ENCODE data around the gene POLR2A. TPM values are rescaled to one million over a fixed set of nuclear protein-coding genes. Genes with fewer than 3 reads are reported as not detected.
A peak's percentile ranks its signal among the peaks of the same experiment; 100 is the strongest.

Gene POLR2A
- total and polyA plus RNA-seq, 2 of the 13 experiments (the other 11 are each of a cell fraction or from before 2014, with no cell fraction given): 17.8 to 18.3 TPM

DNA sequence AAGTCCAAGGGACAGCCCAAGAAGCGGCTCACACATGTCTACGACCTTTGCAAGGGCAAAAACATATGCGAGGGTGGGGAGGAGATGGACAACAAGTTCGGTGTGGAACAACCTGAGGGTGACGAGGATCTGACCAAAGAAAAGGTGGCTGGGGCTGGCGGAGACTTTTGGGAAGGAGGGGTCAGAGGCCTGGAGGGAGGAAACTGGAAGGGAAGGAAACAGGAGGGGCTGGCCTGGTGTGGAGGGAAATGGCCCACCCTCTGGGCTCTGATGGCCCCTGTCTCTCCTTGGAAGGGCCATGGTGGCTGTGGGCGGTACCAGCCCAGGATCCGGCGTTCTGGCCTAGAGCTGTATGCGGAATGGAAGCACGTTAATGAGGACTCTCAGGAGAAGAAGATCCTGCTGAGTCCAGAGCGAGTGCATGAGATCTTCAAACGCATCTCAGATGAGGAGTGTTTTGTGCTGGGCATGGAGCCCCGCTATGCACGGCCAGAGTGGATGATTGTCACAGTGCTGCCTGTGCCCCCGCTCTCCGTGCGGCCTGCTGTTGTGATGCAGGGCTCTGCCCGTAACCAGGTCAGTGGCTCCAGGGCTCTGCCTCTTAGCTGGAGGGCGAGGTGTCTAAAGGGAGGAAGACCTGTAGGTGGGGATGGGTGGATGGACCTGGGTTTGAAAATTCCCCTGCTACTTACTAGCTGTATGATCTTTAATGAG, 12.5 kb downstream of the POLR2A start:
- Histone ChIP-seq H4K20me1 (ENCODE audit: insufficient read depth, low read length) (peaks cover 32% of the 10 kb centered on the region; the same call in 1 of the 2 replicates), H3K9me3 (ENCODE audit: low read length) (no peaks in the 10 kb centered on the region), H3K4me2 (ENCODE audit: low read depth, low read length) (no peak overlapping the region), H3K36me3 (replicated peaks in 1 of 2; ENCODE audit: control insufficient read depth in 1 of 2, insufficient read depth in 2 of 2, low read length in 2 of 2) (peaks cover 47 to 72% of the 10 kb centered on the region in 2 experiments), H3K27me3 (ENCODE audit: control insufficient read depth in 1 of 2, insufficient read depth in 2 of 2, low read length in 2 of 2) (no peaks in the 10 kb centered on the region), H3K27ac (ENCODE audit: extremely low read length, insufficient read depth, low read length) (no peak overlapping the region), H3K4me1 (ENCODE audit: insufficient read depth, low read length) (peaks cover 13% of the 10 kb centered on the region), H3K79me2 (ENCODE audit: insufficient read depth, low read length) (peaks cover 40% of the 10 kb centered on the region), H2AFZ (ENCODE audit: low read length) (no peak overlapping the region), H3K4me3 (replicated peaks in 1 of 3; ENCODE audit: insufficient read depth in 1 of 3, low read depth in 2 of 3, low read length in 3 of 3) (no peak overlapping the region), H3K9ac (ENCODE audit: insufficient read depth, low read depth, low read length) (no peak overlapping the region)
- in situ Hi-C loops (cut with HindIII; ENCODE audit: extremely low pct_ligation_motif_present, low pct_unique_long_range_greater_than_20kb) (no loop called here), intact Hi-C loops (cut with micrococcal nuclease; ENCODE audit: unreplicated experiment) (no loop called here)
- no peak for DNase-seq (ENCODE audit: low spot score)
- ChIA-PET POLR2A (interaction anchor here (0.6 to 3.2 kb wide), 2 partner anchors 12 to 93 kb away, joined by 4 to 12 read pairs; partner anchors contain the start of genes POLR2A and TMEM256), CTCF (ENCODE audit: low intra/inter-chr PET ratio, low total read pairs) (no interaction called here)
- no peak for TF ChIP-seq PPARG (CRISPR knock-in tag; conservative IDR thresholded peaks at IDR 0.05)
- TF ChIP-seq, protein P1, sequence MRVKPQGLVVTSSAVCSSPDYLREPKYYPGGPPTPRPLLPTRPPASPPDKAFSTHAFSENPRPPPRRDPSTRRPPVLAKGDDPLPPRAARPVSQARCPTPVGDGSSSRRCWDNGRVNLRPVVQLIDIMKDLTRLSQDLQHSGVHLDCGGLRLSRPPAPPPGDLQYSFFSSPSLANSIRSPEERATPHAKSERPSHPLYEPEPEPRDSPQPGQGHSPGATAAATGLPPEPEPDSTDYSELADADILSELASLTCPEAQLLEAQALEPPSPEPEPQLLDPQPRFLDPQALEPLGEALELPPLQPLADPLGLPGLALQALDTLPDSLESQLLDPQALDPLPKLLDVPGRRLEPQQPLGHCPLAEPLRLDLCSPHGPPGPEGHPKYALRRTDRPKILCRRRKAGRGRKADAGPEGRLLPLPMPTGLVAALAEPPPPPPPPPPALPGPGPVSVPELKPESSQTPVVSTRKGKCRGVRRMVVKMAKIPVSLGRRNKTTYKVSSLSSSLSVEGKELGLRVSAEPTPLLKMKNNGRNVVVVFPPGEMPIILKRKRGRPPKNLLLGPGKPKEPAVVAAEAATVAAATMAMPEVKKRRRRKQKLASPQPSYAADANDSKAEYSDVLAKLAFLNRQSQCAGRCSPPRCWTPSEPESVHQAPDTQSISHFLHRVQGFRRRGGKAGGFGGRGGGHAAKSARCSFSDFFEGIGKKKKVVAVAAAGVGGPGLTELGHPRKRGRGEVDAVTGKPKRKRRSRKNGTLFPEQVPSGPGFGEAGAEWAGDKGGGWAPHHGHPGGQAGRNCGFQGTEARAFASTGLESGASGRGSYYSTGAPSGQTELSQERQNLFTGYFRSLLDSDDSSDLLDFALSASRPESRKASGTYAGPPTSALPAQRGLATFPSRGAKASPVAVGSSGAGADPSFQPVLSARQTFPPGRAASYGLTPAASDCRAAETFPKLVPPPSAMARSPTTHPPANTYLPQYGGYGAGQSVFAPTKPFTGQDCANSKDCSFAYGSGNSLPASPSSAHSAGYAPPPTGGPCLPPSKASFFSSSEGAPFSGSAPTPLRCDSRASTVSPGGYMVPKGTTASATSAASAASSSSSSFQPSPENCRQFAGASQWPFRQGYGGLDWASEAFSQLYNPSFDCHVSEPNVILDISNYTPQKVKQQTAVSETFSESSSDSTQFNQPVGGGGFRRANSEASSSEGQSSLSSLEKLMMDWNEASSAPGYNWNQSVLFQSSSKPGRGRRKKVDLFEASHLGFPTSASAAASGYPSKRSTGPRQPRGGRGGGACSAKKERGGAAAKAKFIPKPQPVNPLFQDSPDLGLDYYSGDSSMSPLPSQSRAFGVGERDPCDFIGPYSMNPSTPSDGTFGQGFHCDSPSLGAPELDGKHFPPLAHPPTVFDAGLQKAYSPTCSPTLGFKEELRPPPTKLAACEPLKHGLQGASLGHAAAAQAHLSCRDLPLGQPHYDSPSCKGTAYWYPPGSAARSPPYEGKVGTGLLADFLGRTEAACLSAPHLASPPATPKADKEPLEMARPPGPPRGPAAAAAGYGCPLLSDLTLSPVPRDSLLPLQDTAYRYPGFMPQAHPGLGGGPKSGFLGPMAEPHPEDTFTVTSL (CRISPR knock-in tag; IDR thresholded peaks at IDR 0.05; ENCODE audit: borderline replicate concordance): no peak
- TF ChIP-seq ZNF12 (CRISPR knock-in tag; IDR thresholded peaks at IDR 0.05): no peak
- no peak for TF ChIP-seq ZNF430 (CRISPR knock-in tag; IDR thresholded peaks at IDR 0.05)
- no peak for TF ChIP-seq ZNF256 (CRISPR knock-in tag; conservative IDR thresholded peaks at IDR 0.05)
- no peak for TF ChIP-seq AHR (CRISPR knock-in tag; IDR thresholded peaks at IDR 0.05)
- no peak for TF ChIP-seq ZFYVE20 (CRISPR knock-in tag; IDR thresholded peaks at IDR 0.05; ENCODE audit: borderline replicate concordance, low read depth)
- TF ChIP-seq ZNF329 (CRISPR knock-in tag; IDR thresholded peaks at IDR 0.05; ENCODE audit: low read depth): no peak
- no peak for TF ChIP-seq BRD4 (CRISPR knock-in tag; IDR thresholded peaks at IDR 0.05)
- TF ChIP-seq ZNF333 (CRISPR knock-in tag; IDR thresholded peaks at IDR 0.05; ENCODE audit: borderline replicate concordance): no peak
- no peak for TF ChIP-seq ZNF160 (CRISPR knock-in tag; IDR thresholded peaks at IDR 0.05)
- TF ChIP-seq, protein P2, sequence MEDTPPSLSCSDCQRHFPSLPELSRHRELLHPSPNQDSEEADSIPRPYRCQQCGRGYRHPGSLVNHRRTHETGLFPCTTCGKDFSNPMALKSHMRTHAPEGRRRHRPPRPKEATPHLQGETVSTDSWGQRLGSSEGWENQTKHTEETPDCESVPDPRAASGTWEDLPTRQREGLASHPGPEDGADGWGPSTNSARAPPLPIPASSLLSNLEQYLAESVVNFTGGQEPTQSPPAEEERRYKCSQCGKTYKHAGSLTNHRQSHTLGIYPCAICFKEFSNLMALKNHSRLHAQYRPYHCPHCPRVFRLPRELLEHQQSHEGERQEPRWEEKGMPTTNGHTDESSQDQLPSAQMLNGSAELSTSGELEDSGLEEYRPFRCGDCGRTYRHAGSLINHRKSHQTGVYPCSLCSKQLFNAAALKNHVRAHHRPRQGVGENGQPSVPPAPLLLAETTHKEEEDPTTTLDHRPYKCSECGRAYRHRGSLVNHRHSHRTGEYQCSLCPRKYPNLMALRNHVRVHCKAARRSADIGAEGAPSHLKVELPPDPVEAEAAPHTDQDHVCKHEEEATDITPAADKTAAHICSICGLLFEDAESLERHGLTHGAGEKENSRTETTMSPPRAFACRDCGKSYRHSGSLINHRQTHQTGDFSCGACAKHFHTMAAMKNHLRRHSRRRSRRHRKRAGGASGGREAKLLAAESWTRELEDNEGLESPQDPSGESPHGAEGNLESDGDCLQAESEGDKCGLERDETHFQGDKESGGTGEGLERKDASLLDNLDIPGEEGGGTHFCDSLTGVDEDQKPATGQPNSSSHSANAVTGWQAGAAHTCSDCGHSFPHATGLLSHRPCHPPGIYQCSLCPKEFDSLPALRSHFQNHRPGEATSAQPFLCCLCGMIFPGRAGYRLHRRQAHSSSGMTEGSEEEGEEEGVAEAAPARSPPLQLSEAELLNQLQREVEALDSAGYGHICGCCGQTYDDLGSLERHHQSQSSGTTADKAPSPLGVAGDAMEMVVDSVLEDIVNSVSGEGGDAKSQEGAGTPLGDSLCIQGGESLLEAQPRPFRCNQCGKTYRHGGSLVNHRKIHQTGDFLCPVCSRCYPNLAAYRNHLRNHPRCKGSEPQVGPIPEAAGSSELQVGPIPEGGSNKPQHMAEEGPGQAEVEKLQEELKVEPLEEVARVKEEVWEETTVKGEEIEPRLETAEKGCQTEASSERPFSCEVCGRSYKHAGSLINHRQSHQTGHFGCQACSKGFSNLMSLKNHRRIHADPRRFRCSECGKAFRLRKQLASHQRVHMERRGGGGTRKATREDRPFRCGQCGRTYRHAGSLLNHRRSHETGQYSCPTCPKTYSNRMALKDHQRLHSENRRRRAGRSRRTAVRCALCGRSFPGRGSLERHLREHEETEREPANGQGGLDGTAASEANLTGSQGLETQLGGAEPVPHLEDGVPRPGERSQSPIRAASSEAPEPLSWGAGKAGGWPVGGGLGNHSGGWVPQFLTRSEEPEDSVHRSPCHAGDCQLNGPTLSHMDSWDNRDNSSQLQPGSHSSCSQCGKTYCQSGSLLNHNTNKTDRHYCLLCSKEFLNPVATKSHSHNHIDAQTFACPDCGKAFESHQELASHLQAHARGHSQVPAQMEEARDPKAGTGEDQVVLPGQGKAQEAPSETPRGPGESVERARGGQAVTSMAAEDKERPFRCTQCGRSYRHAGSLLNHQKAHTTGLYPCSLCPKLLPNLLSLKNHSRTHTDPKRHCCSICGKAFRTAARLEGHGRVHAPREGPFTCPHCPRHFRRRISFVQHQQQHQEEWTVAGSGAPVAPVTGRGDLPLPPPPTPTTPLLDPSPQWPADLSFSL (CRISPR knock-in tag; IDR thresholded peaks at IDR 0.05): no peak
- 96% methylated on average over 20 of the region's 20 CpGs for WGBS (ENCODE audit: low lambda C conversion rate)
- ATAC-seq: no peak; the same call in 2 of the 3 replicates
- no peak for FAIRE-seq
- TSS peak; percentile 40 for BruUV-seq (replicated peaks)

Data from HepG2 (cell line).